ENCODE measurements around the gene ZDHHC7. TPM values are rescaled to one million over a fixed set of nuclear protein-coding genes. Genes with fewer than 3 reads are reported as not detected.

ZDHHC7 gene
- total RNA-seq, 4 donors from 2014 or later, result 45.6 to 68.8 (median 54.3) TPM

GRCh38 chr16:85027349-85027957 lies 16.1 kb upstream of the ZDHHC7 start, which contains the start of gene KIAA0513:
TSS of gene KIAA0513 (plus strand) at chr16:85027795. CDS start at chr16:85067072, 39,277 bp downstream.
- intact Hi-C loops (cut with DNase I), result no loop called here
- TF ChIP-seq CTCF (IDR thresholded peaks at IDR 0.05) (peak in 2 of 3 experiments; percentile 18 to 51), POLR2AphosphoS5 (IDR thresholded peaks at IDR 0.05) (peak; percentile 97 to 99), POLR2A (IDR thresholded peaks at IDR 0.05; ENCODE audit: low read depth) (peak; percentile 97), EP300 (IDR thresholded peaks at IDR 0.05) (no peak)
- WGBS, result 0% methylated on average over 8 of the region's 59 CpGs
- Histone ChIP-seq H3K36me3 (peaks cover 0 to 11% (median 5%) of the 10 kb centered on the region in 4 donors), H3K4me3 (peak within 1 kb of the TSS; percentile 77 to 99 (median 93)), H3K9me3 (no peaks in the 10 kb centered on the region), H3K27me3 (no peaks in the 10 kb centered on the region), H3K4me1 (peaks cover 22 to 47% (median 42%) of the 10 kb centered on the region in 4 donors), H3K27ac (replicated peaks in 1 of 4) (peak within 1 kb of the TSS; percentile 87 to 95 (median 91))
- DNase-seq (ENCODE audit: extremely low spot score), result peak; percentile 98

GRCh38 chr16:85026703-85027102 lies 15.4 kb upstream of the ZDHHC7 start:
- peaks cover 22 to 47% (median 42%) of the 10 kb centered on the region in 4 donors for H3K4me1 ChIP-seq
- H3K36me3 ChIP-seq, result peaks cover 0 to 4% (median under 1%) of the 10 kb centered on the region in 4 donors
- WGBS, result 52% methylated on average over 4 of the region's 4 CpGs
- H3K27me3 ChIP-seq, result no peaks in the 10 kb centered on the region
- intact Hi-C loops (cut with DNase I), result no loop called here
- TF ChIP-seq POLR2A (IDR thresholded peaks at IDR 0.05; ENCODE audit: low read depth), result no peak
- TF ChIP-seq EP300 (IDR thresholded peaks at IDR 0.05), result no peak
- no peak for TF ChIP-seq POLR2AphosphoS5 (IDR thresholded peaks at IDR 0.05)
- no peak for TF ChIP-seq CTCF (IDR thresholded peaks at IDR 0.05)
- no peak for DNase-seq (ENCODE audit: extremely low spot score)
- peak overlapping the region; percentile 87 to 95 (median 91) for H3K27ac ChIP-seq (replicated peaks in 1 of 4)
- H3K9me3 ChIP-seq, result no peaks in the 10 kb centered on the region
- H3K4me3 ChIP-seq, result peak overlapping the region; percentile 77 to 99 (median 93)

DNA sequence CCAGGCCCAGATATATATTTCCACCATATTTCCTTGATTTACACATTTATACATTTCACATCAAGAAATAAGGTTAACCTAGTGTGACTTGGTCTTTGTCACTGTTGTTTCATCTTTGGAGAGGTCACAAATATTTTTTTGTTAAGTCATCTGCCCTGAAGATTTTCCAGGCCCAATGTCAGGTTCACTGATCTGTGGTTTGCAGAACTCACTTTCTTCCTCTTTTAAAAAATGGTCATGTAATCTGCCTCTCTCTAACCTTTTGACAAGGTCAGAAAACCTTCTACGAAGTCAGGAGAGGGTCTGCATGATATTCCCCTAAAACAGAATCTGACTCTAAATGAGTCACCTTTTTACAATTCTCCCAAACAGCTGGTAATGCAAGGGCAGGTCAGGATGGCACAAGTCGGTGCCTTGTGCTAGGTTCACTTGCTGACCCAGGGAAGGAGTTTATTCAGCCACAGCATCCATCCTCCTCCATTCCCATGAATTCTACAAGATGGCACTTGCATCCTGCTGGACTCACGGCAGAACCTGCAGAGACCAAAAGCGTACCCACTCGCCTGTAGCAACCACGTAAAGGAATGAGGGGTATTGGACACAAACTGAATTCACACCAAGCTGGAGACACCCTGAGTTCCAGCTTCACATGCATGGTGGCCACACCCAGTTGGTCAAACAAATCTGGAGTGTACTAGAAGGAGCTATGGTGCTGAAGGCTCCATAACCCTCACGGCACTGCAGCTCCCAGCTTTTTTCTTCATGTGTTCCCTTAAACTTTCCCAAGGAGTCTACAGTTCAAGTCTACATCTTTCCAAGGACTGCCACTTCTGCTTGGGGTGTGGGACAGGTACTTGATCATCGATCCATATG lies 14.7 kb upstream of the ZDHHC7 start:
- WGBS, result 85% methylated on average over 8 of the region's 8 CpGs
- TF ChIP-seq EP300 (IDR thresholded peaks at IDR 0.05), result no peak
- H3K9me3 ChIP-seq, result no peaks in the 10 kb centered on the region
- no peak overlapping the region for H3K27ac ChIP-seq (replicated peaks in 1 of 4)
- H3K27me3 ChIP-seq, result no peaks in the 10 kb centered on the region
- intact Hi-C loops (cut with DNase I), result no loop called here
- H3K36me3 ChIP-seq, result no peaks in the 10 kb centered on the region
- no peak overlapping the region for H3K4me3 ChIP-seq
- no peak for DNase-seq (ENCODE audit: extremely low spot score)
- peaks cover 22 to 46% (median 40%) of the 10 kb centered on the region in 4 donors for H3K4me1 ChIP-seq

GRCh38 chr16:85019659-85020245 lies 8.4 kb upstream of the ZDHHC7 start:
- Histone ChIP-seq H3K27me3 (no peaks in the 10 kb centered on the region), H3K36me3 (no peaks in the 10 kb centered on the region), H3K4me1 (peaks cover 0 to 12% (median 10%) of the 10 kb centered on the region in 4 donors), H3K27ac (replicated peaks in 1 of 4) (no peak overlapping the region), H3K9me3 (no peaks in the 10 kb centered on the region), H3K4me3 (no peak overlapping the region)
- 56% methylated on average over 9 of the region's 9 CpGs for WGBS
- no peak for DNase-seq (ENCODE audit: extremely low spot score)
- TF ChIP-seq EP300 (IDR thresholded peaks at IDR 0.05), result no peak
- no peak for TF ChIP-seq POLR2A (IDR thresholded peaks at IDR 0.05; ENCODE audit: low read depth)
- TF ChIP-seq CTCF (IDR thresholded peaks at IDR 0.05), result no peak
- TF ChIP-seq POLR2AphosphoS5 (IDR thresholded peaks at IDR 0.05), result no peak
- intact Hi-C loops (cut with DNase I), result no loop called here
